ENCODE measurements around the gene KRT76. TPM values are rescaled to one million over a fixed set of nuclear protein-coding genes. Genes with fewer than 3 reads are reported as not detected.

Gene KRT76
- total RNA-seq, 1 donor from 2014 or later, result not detected

GRCh38 chr12:52759695-52760094, 17.4 kb downstream of the KRT76 start:
- Histone ChIP-seq H3K9me3 (no peaks in the 10 kb centered on the region), H3K4me1 (no peaks in the 10 kb centered on the region), H3K36me3 (no peaks in the 10 kb centered on the region), H3K27ac (no peak overlapping the region), H3K4me3 (no peak overlapping the region), H3K27me3 (no peaks in the 10 kb centered on the region)
- DNase-seq (ENCODE audit: extremely low spot score in 2 of 2), result no peak
- no peak for TF ChIP-seq CTCF (IDR thresholded peaks at IDR 0.05)
- no peak for TF ChIP-seq POLR2AphosphoS5 (IDR thresholded peaks at IDR 0.05; ENCODE audit: insufficient read depth in 1 of 2, low read depth in 1 of 2)
- no peak for TF ChIP-seq POLR2A (IDR thresholded peaks at IDR 0.05)
- intact Hi-C loops (cut with DNase I), result no loop called here

- Histone ChIP-seq H3K36me3 (no peaks in the 10 kb centered on the region), H3K27me3 (no peaks in the 10 kb centered on the region), H3K9me3 (no peaks in the 10 kb centered on the region), H3K4me3 (no peak overlapping the region), H3K27ac (no peak overlapping the region), H3K4me1 (no peaks in the 10 kb centered on the region)
- DNase-seq (ENCODE audit: extremely low spot score in 2 of 2), result no peak
- TF ChIP-seq POLR2A (IDR thresholded peaks at IDR 0.05) (no peak), POLR2AphosphoS5 (IDR thresholded peaks at IDR 0.05; ENCODE audit: insufficient read depth in 1 of 2, low read depth in 1 of 2) (no peak), CTCF (IDR thresholded peaks at IDR 0.05) (no peak)
- intact Hi-C loops (cut with DNase I), result no loop called here
Observed at GRCh38 chr12:52759218-52759617, 17.9 kb downstream of the KRT76 start.

GRCh38 chr12:52757449-52758176, 19.5 kb downstream of the KRT76 start:
- Histone ChIP-seq H3K27ac (no peak overlapping the region), H3K9me3 (no peaks in the 10 kb centered on the region), H3K27me3 (no peaks in the 10 kb centered on the region), H3K36me3 (no peaks in the 10 kb centered on the region), H3K4me3 (no peak overlapping the region), H3K4me1 (no peaks in the 10 kb centered on the region)
- intact Hi-C loops (cut with DNase I), result no loop called here
- DNase-seq (ENCODE audit: extremely low spot score in 2 of 2), result no peak
- TF ChIP-seq CTCF (IDR thresholded peaks at IDR 0.05) (no peak), POLR2AphosphoS5 (IDR thresholded peaks at IDR 0.05; ENCODE audit: insufficient read depth in 1 of 2, low read depth in 1 of 2) (no peak), POLR2A (IDR thresholded peaks at IDR 0.05) (no peak)

- no peaks in the 10 kb centered on the region for H3K27me3 ChIP-seq
- intact Hi-C loops (cut with DNase I), result no loop called here
- H3K36me3 ChIP-seq, result no peaks in the 10 kb centered on the region
Observed at GRCh38 chr12:52756281-52756960, 20.7 kb downstream of the KRT76 start.

More at GRCh38 chr12:52756281-52756960, 20.7 kb downstream of the KRT76 start:
- Histone ChIP-seq H3K4me3 (no peak overlapping the region), H3K9me3 (no peaks in the 10 kb centered on the region), H3K4me1 (no peaks in the 10 kb centered on the region), H3K27ac (no peak overlapping the region)
- no peak for DNase-seq (ENCODE audit: extremely low spot score in 2 of 2)
- TF ChIP-seq CTCF (IDR thresholded peaks at IDR 0.05) (no peak), POLR2AphosphoS5 (IDR thresholded peaks at IDR 0.05; ENCODE audit: insufficient read depth in 1 of 2, low read depth in 1 of 2) (no peak), POLR2A (IDR thresholded peaks at IDR 0.05) (no peak)
